Activated B cell treated with CpG ODN at 0.5 μM for 24 hours (primary cell): ENCODE data around the gene PLCH1. TPM values are rescaled to one million over a fixed set of nuclear protein-coding genes. Genes with fewer than 3 reads are reported as not detected.

Experiments
- ATAC-seq: fragments of 200-7000 bp; cut with Tn5 transposase; one replicate; pipeline ENCODE4 v1.10.0; 2021; ENCODE audit warnings: low read depth, mild to moderate bottlenecking, moderate library complexity
- CTCF ChIA-PET: fragments of 350-600 bp; sonication (Branson Sonifier 250); formaldehyde crosslinking; loops from one replicate; lab custom pipeline; 2021; ENCODE audit warnings: antibody characterized with exemption; lab: Charles Lee
- POLR2A ChIA-PET: fragments of 350-600 bp; sonication (Branson Sonifier 250); formaldehyde crosslinking; loops from one replicate; lab custom pipeline; 2021; ENCODE audit warnings: antibody characterized with exemption; lab: Charles Lee
- DNase-seq: peaks from one replicate; pipeline ENCODE4 v3.0.0; 2022
- H3K27ac Mint-ChIP-seq: one replicate; pipeline ENCODE4 v1.8.0; 2020; ENCODE audit warnings: mixed read lengths
- H3K27me3 Mint-ChIP-seq: one replicate; pipeline ENCODE4 v1.8.0; 2021; ENCODE audit warnings: mixed read lengths
- H3K36me3 Mint-ChIP-seq: one replicate; pipeline ENCODE4 v1.8.0; 2021; ENCODE audit warnings: low read depth, mixed read lengths
- H3K4me1 Mint-ChIP-seq: one replicate; pipeline ENCODE4 v1.8.0; 2021; ENCODE audit warnings: mixed read lengths
- H3K4me3 Mint-ChIP-seq: one replicate; pipeline ENCODE4 v1.8.0; 2020; ENCODE audit warnings: mild to moderate bottlenecking, mixed read lengths
- H3K9me3 Mint-ChIP-seq: one replicate; pipeline ENCODE4 v1.8.0; 2020; ENCODE audit warnings: mixed read lengths
- CTCF ChIP-seq: fragments of 200-600 bp; IDR thresholded peaks from one replicate; pipeline ENCODE4 v1.8.0; 2022; ENCODE audit warnings: antibody characterized with exemption, mild to moderate bottlenecking
- intact Hi-C: fragments of 100-400 bp; cut with micrococcal nuclease; formaldehyde crosslinking; loops from one replicate; pipeline ENCODE4 v1.15.1; 2024
- total RNA-seq: library from RNA; stranded (reverse); gene quantifications from 2 replicates; pipeline ENCODE4 v1.2.3, GENCODE V29; 2022

Gene PLCH1
- total RNA-seq, 1 donor from 2014 or later, result 0.27 TPM

GRCh38 chr3:155442072-155442471, 302.8 kb downstream of the PLCH1 start:
- Mint-ChIP-seq H3K27me3 (no peaks in the 10 kb centered on the region), H3K27ac (no peak overlapping the region), H3K4me3 (no peak overlapping the region), H3K9me3 (no peaks in the 10 kb centered on the region), H3K36me3 (no peaks in the 10 kb centered on the region), H3K4me1 (no peaks in the 10 kb centered on the region)
- ATAC-seq (no peak), DNase-seq (no peak)
- CTCF ChIA-PET, result no interaction called here
- no peak for TF ChIP-seq CTCF
- intact Hi-C loops, result no loop called here
- POLR2A ChIA-PET, result no interaction called here

- no peaks in the 10 kb centered on the region for H3K4me1 Mint-ChIP-seq
- ChIA-PET CTCF (no interaction called here), POLR2A (no interaction called here)
- TF ChIP-seq CTCF, result no peak
- no peak overlapping the region for H3K4me3 Mint-ChIP-seq
- H3K27me3 Mint-ChIP-seq, result no peaks in the 10 kb centered on the region
- no peaks in the 10 kb centered on the region for H3K36me3 Mint-ChIP-seq
- no peaks in the 10 kb centered on the region for H3K9me3 Mint-ChIP-seq
- no peak overlapping the region for H3K27ac Mint-ChIP-seq
- DNase-seq, result no peak
- intact Hi-C loops, result no loop called here
- ATAC-seq, result no peak
These were observed 303.4 kb downstream of the PLCH1 start for GRCh38 chr3:155441506-155441905.

GRCh38 chr3:155441026-155441425, 303.8 kb downstream of the PLCH1 start:
- Mint-ChIP-seq H3K36me3 (no peaks in the 10 kb centered on the region), H3K27ac (no peak overlapping the region), H3K9me3 (no peaks in the 10 kb centered on the region), H3K27me3 (no peaks in the 10 kb centered on the region), H3K4me1 (no peaks in the 10 kb centered on the region), H3K4me3 (no peak overlapping the region)
- no peak for TF ChIP-seq CTCF
- ChIA-PET CTCF (no interaction called here), POLR2A (no interaction called here)
- no peak for DNase-seq
- intact Hi-C loops, result no loop called here
- no peak for ATAC-seq

- no peak overlapping the region for H3K4me3 Mint-ChIP-seq
- intact Hi-C loops, result no loop called here
- H3K36me3 Mint-ChIP-seq, result no peaks in the 10 kb centered on the region
- no peaks in the 10 kb centered on the region for H3K4me1 Mint-ChIP-seq
- no peak for ATAC-seq
- CTCF ChIA-PET, result no interaction called here
- no peak overlapping the region for H3K27ac Mint-ChIP-seq
- no peaks in the 10 kb centered on the region for H3K27me3 Mint-ChIP-seq
- POLR2A ChIA-PET, result no interaction called here
- DNase-seq, result no peak
- TF ChIP-seq CTCF, result no peak
- H3K9me3 Mint-ChIP-seq, result no peaks in the 10 kb centered on the region
These were observed 309.1 kb downstream of the PLCH1 start for GRCh38 chr3:155435821-155436220.

- H3K4me3 Mint-ChIP-seq, result no peak overlapping the region
- H3K36me3 Mint-ChIP-seq, result no peaks in the 10 kb centered on the region
- DNase-seq (no peak), ATAC-seq (no peak)
- POLR2A ChIA-PET, result no interaction called here
- H3K4me1 Mint-ChIP-seq, result no peaks in the 10 kb centered on the region
- H3K9me3 Mint-ChIP-seq, result peaks cover 5% of the 10 kb centered on the region
- intact Hi-C loops, result no loop called here
- CTCF ChIA-PET, result no interaction called here
- no peak overlapping the region for H3K27ac Mint-ChIP-seq
- no peaks in the 10 kb centered on the region for H3K27me3 Mint-ChIP-seq
- TF ChIP-seq CTCF, result no peak
These were observed 312.9 kb downstream of the PLCH1 start for GRCh38 chr3:155431856-155432570.
